IPS-15b (cell line): ENCODE data around the gene ZNF79.

Experiments used
- H3K27me3 ChIP-seq: one replicate; pipeline ENCODE4 v1.6.1; 2013; ENCODE audit warnings: low read length; ENCODE audit not compliant: control insufficient read depth, insufficient read depth
- H3K36me3 ChIP-seq: one replicate; pipeline ENCODE4 v1.6.1; 2013; ENCODE audit warnings: low read length; ENCODE audit not compliant: control insufficient read depth, insufficient read depth
- H3K4me1 ChIP-seq: one replicate; pipeline ENCODE4 v1.6.1; 2013; ENCODE audit warnings: mild to moderate bottlenecking, low read length; ENCODE audit not compliant: control insufficient read depth, insufficient read depth
- H3K4me3 ChIP-seq: one replicate; pipeline ENCODE4 v1.5.1; 2013; ENCODE audit warnings: low read depth, low read length
- H3K9ac ChIP-seq: one replicate; pipeline ENCODE4 v1.6.1; 2013; ENCODE audit warnings: low read depth, mild to moderate bottlenecking, low read length
- H3K9me3 ChIP-seq: one replicate; pipeline ENCODE4 v1.6.1; 2013; ENCODE audit warnings: mild to moderate bottlenecking, low read length; ENCODE audit not compliant: control insufficient read depth, insufficient read depth

The ZNF79 gene

DNA sequence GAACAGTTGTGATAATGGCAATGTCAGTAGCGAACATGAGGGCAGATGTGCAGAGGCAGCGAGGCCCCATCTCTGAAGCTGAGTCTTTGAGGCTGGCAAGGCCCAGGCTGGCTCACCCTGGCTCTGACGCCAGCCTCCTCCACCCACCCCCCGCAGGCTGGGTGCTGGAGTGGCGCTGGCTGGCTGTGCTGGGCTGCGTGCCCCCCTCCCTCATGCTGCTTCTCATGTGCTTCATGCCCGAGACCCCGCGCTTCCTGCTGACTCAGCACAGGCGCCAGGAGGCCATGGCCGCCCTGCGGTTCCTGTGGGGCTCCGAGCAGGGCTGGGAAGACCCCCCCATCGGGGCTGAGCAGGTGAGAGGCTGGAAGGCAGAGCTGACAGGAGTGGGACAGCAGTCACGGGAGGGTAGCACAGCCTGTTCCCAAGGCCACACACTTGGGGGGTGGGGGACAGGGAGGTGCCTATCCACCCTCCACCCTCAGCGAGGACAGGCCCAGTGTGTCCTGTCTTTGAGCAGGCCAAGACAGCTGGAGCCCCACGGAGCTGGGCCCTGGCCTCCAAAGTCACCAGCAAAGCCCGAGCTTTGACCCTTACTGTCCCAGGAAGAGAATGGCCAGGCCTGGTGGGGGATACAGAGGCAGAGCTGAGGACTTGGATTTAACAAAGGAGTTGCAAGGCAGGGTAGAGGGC, 21.6 kb upstream of the ZNF79 start:
- Histone ChIP-seq H3K27me3 (no peaks in the 10 kb centered on the region), H3K4me1 (no peaks in the 10 kb centered on the region), H3K36me3 (peaks cover 23% of the 10 kb centered on the region), H3K4me3 (no peak overlapping the region), H3K9ac (no peak overlapping the region), H3K9me3 (no peaks in the 10 kb centered on the region)

DNA sequence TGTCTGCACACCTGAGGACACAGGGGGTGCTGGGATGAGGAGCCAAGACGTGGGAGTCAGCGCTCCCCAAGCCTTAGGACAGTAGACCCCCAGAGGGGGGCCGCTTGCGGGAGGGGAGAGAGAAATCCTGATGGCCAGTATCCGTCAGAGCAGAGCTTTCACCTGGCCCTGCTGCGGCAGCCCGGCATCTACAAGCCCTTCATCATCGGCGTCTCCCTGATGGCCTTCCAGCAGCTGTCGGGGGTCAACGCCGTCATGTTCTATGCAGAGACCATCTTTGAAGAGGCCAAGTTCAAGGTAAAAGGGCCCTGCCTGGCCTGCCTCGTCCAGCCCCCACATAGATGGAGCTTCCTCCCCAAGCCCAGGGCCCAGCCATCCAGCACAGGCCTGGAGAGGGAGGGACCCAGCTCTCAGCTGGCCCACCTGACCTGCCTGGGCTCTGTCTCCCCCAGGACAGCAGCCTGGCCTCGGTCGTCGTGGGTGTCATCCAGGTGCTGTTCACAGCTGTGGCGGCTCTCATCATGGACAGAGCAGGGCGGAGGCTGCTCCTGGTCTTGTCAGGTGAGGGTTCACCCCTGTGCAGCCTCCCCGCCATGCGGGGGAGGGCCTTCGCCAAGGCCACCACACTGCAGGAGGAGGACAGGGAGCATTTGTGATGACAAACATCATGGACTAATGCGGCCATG, 20.5 kb upstream of the ZNF79 start:
- no peaks in the 10 kb centered on the region for H3K9me3 ChIP-seq
- H3K36me3 ChIP-seq = peaks cover 23% of the 10 kb centered on the region
- no peaks in the 10 kb centered on the region for H3K4me1 ChIP-seq
- H3K4me3 ChIP-seq = no peak overlapping the region
- H3K9ac ChIP-seq = no peak overlapping the region
- H3K27me3 ChIP-seq = no peaks in the 10 kb centered on the region

DNA sequence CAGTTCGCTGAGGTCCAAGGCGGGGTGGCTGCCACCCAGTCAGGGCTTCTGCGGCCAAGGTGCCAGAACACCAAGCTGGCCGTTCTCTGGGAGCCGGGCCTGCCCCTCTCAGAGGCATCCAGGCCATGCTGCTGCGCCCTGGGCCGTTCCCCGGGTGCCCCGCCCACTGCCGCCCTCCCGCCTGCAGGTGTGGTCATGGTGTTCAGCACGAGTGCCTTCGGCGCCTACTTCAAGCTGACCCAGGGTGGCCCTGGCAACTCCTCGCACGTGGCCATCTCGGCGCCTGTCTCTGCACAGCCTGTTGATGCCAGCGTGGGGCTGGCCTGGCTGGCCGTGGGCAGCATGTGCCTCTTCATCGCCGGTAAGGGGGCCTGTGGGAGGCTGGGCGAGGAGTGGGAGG, 19.6 kb upstream of the ZNF79 start:
- peaks cover 23% of the 10 kb centered on the region for H3K36me3 ChIP-seq
- H3K4me1 ChIP-seq = no peaks in the 10 kb centered on the region
- H3K9ac ChIP-seq = no peak overlapping the region
- no peaks in the 10 kb centered on the region for H3K9me3 ChIP-seq
- H3K4me3 ChIP-seq = no peak overlapping the region
- H3K27me3 ChIP-seq = no peaks in the 10 kb centered on the region

DNA sequence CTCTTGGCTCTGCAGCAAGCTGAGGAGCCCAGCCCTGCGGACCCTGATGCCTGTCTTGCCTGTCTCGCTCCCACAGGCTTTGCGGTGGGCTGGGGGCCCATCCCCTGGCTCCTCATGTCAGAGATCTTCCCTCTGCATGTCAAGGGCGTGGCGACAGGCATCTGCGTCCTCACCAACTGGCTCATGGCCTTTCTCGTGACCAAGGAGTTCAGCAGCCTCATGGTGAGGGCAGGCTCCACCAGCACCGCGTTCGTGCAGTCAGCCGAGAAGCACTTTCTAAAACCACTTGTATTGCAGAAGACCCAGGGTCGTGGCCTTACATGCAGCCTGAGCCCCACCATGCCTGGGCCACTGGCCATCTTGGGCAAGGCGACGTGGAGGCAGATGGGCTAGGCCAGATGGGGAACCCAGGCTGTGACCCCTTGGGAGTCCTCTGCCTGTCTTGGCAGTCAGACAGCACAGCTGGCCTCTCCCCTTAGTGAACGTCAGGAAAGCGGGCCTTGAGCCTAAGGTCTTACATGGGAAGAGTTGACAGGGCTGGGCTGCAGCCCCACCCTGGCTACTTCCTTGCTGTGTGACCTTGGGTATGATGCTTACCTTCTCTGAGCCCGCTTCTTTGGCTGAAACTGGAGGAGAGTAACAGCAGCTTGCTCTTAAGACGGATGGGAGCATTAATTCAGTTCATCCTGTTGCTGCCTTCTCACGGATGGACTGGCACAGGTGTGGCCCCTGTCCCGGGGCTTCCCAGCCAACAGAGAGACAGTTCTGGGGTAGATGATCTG, 18.6 kb upstream of the ZNF79 start:
- Histone ChIP-seq H3K27me3 (no peaks in the 10 kb centered on the region), H3K9me3 (no peaks in the 10 kb centered on the region), H3K9ac (no peak overlapping the region), H3K4me3 (no peak overlapping the region), H3K4me1 (no peaks in the 10 kb centered on the region), H3K36me3 (peaks cover 20% of the 10 kb centered on the region)

DNA sequence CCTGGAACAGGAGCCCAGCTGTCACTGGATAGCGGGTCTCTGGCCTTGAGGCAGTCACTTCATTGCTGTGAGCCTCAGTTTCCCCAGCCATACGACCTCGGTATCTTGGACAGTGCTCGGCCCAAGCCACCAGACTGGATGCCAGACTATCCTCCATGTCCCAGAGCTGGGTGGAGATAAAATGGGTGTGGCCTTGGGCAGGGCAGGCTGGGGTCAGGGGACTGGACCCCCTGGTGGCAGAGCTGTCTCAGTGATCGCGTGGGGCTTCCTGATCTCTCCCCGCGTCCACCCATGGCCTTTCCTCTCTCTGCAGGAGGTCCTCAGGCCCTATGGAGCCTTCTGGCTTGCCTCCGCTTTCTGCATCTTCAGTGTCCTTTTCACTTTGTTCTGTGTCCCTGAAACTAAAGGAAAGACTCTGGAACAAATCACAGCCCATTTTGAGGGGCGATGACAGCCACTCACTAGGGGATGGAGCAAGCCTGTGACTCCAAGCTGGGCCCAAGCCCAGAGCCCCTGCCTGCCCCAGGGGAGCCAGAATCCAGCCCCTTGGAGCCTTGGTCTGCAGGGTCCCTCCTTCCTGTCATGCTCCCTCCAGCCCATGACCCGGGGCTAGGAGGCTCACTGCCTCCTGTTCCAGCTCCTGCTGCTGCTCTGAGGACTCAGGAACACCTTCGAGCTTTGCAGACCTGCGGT, 17.2 kb upstream of the ZNF79 start:
- Histone ChIP-seq H3K4me1 (no peaks in the 10 kb centered on the region), H3K4me3 (no peak overlapping the region), H3K9me3 (no peaks in the 10 kb centered on the region), H3K9ac (no peak overlapping the region), H3K27me3 (no peaks in the 10 kb centered on the region), H3K36me3 (peaks cover 20% of the 10 kb centered on the region)

DNA sequence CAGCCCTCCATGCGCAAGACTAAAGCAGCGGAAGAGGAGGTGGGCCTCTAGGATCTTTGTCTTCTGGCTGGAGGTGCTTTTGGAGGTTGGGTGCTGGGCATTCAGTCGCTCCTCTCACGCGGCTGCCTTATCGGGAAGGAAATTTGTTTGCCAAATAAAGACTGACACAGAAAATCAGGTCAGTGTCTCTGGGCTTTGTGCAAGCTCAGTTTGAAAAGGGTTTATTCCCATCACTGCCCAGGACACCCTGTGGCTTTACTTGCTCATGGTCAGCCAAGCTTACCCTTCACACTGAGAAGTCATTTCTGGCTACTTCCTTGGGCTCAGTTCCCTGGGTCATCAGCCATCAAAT, 16.7 kb upstream of the ZNF79 start:
- H3K9me3 ChIP-seq = no peaks in the 10 kb centered on the region
- no peaks in the 10 kb centered on the region for H3K27me3 ChIP-seq
- no peak overlapping the region for H3K4me3 ChIP-seq
- H3K9ac ChIP-seq = no peak overlapping the region
- H3K36me3 ChIP-seq = peaks cover 20% of the 10 kb centered on the region
- no peaks in the 10 kb centered on the region for H3K4me1 ChIP-seq

DNA sequence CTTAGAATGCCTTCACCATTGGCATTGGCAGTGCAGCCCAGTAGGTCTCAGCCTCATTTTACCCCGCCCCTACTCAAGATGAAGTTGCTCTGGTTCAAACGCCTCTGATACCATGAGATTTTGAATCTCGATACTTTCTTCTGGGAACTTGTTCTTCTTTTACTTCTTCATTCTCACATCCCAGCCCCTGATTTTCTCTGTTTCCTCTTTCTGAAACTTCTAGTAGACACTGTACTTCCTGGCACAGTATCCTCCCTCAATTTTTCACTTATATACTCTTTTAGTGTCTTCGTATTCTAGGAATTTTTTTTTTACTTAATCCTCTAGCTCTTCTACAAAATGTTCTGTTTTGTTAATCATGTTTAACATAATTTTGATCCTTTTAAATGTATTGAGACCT, 13.1 kb upstream of the ZNF79 start:
- no peaks in the 10 kb centered on the region for H3K4me1 ChIP-seq
- no peak overlapping the region for H3K9ac ChIP-seq
- H3K27me3 ChIP-seq = no peaks in the 10 kb centered on the region
- peaks cover 2% of the 10 kb centered on the region for H3K36me3 ChIP-seq
- H3K9me3 ChIP-seq = no peaks in the 10 kb centered on the region
- H3K4me3 ChIP-seq = no peak overlapping the region

DNA sequence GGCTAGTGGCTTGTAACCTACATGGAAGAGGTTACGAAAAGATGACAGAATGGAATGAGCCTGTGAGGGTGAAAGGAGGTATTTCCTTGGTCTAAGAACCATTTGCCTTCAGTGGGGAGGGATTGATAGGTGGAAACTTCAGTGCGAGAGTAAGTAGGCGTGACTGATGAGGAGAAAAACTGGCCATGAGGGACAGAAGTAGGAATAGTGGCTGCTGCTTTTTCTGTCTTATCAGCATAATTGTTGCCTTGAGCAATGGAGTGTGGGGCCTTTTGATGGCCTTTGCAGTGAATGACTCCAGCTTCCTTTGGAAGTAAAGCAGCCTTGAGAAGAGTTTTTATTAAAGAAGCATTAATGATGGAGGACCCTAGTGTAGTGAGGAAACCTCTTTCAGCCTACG, 9.0 kb upstream of the ZNF79 start:
- H3K4me3 ChIP-seq = no peak overlapping the region
- peaks cover 4% of the 10 kb centered on the region for H3K4me1 ChIP-seq

DNA sequence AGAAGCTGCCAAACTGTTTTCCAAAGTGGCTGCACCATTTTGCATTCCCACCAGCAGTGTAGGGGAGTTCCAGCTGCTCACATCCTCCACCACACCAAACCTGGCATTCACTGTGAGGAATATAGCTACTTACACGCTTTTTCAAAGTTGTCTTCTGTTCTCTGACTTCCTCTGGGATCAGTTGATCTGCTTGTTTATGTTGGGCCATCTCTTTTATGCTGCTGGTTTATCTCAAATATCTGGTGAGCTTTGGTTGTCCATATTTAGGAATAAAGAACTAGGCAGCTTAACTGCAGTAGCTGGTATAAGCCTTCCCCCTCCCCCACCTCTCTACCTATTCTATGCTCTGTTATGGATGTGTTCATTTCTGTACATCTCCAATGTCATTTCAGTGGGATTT, 8.5 kb upstream of the ZNF79 start:
- Histone ChIP-seq H3K9me3 (no peaks in the 10 kb centered on the region), H3K9ac (no peak overlapping the region), H3K36me3 (no peaks in the 10 kb centered on the region), H3K27me3 (no peaks in the 10 kb centered on the region), H3K4me1 (peaks cover 4% of the 10 kb centered on the region), H3K4me3 (no peak overlapping the region)

More for the DNA sequence above, 9.0 kb upstream of the ZNF79 start:
- no peak overlapping the region for H3K9ac ChIP-seq
- H3K36me3 ChIP-seq = no peaks in the 10 kb centered on the region
- no peaks in the 10 kb centered on the region for H3K27me3 ChIP-seq
- no peaks in the 10 kb centered on the region for H3K9me3 ChIP-seq

DNA sequence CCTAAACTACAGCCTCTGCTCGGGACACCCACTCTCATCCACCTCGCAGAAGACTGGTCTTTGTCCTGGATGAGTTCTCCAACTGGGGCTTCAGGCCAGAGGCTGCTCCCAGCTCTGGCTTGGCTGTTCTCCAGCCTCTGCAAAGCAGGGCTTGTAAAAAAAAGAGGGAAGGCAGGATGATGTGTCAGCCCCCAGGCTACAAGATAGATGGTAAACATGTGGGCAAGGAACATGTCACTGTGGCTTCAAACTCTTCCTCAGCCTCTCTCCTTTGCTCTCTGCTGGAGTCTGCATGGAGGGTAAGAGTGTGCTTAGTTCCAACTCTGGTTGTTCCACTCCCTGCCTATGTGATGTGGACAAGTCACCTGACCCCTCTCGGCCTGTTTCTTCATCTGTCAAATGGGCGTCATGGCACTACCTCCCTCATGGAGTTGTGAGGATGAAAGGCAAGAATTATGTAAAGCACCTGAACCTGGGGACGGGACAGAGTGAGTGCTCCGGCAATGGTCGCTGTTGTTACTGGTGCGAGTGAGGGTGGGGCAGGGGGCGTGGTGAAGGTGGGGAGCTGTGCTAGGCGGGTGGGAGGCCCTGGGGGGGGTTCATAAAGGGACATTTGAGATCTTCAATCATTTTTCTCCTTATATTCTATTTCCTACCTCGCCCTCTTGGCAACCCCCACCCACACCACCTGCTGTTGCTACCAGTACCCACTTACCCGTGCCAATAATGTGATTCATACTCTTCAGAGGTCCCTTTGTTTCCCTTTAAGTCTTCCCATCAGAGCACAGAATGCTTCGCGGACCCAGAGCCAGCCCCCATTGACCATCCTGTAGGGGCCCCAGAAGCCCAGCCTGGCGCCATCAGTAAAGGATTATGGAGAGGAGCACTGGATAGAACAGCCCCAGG, 6.8 kb upstream of the ZNF79 start:
- peaks cover 3% of the 10 kb centered on the region for H3K36me3 ChIP-seq
- no peaks in the 10 kb centered on the region for H3K27me3 ChIP-seq
- no peaks in the 10 kb centered on the region for H3K9me3 ChIP-seq
- no peak overlapping the region for H3K9ac ChIP-seq
- H3K4me3 ChIP-seq = no peak overlapping the region
- peaks cover 4% of the 10 kb centered on the region for H3K4me1 ChIP-seq

DNA sequence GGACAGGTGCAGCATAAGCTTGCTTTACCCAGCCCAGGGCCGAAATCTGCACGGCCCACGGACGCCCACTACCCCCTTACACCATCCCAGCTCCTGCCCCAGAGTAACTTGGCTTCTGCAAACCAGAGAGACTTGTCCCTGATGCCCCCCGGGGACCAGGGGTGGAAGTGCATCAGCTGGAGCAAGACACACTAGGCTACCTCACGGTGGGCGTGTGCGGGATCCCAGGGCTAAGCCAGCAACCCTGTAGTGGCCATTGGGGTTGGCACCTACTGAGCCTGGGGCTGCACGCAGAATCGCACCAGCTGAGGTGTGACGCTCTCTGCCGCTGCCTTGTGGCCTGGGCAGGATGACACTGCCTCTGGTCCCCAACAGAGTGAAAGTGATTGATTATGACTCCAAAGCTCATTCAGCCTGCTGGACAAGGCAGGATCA, 6.1 kb upstream of the ZNF79 start:
- H3K27me3 ChIP-seq = no peaks in the 10 kb centered on the region

More for the DNA sequence above, 6.1 kb upstream of the ZNF79 start:
- Histone ChIP-seq H3K36me3 (peaks cover 3% of the 10 kb centered on the region), H3K4me1 (peaks cover 4% of the 10 kb centered on the region), H3K9me3 (no peaks in the 10 kb centered on the region), H3K4me3 (no peak overlapping the region), H3K9ac (no peak overlapping the region)
